CD14-positive monocyte (primary cell): ENCODE results near the gene TCF4. TPM values are rescaled to one million over a fixed set of nuclear protein-coding genes. Genes with fewer than 3 reads are reported as not detected.

Experiments used
- DNase-seq, 3 donors: peaks; one replicate each; pipeline ENCODE4 v3.0.0-alpha.2; 2011 to 2022
- H2AFZ ChIP-seq: 2 replicates; pipeline ENCODE4 v1.6.0; 2012; ENCODE audit warnings: mild to moderate bottlenecking, low read depth, low read length, inconsistent platforms; ENCODE audit not compliant: insufficient read depth, poor library complexity, severe bottlenecking
- H3K27ac ChIP-seq, 2 donors: 1 replicate in 1 of 2; 2 replicates in 1 of 2; pipeline ENCODE4 v1.5.1; 2012 to 2013; ENCODE audit warnings: low read length in 2 of 2, control low read depth in 1 of 2, inconsistent platforms in 1 of 2, low read depth in 1 of 2, mild to moderate bottlenecking in 1 of 2
- H3K27me3 ChIP-seq, 2 donors: one replicate each; pipeline versions ENCODE4 v1.6.0 to v1.6.1; 2011 to 2013; ENCODE audit warnings: low read length in 2 of 2; ENCODE audit not compliant: control insufficient read depth in 2 of 2, insufficient read depth in 2 of 2
- H3K36me3 ChIP-seq, 2 donors: replicated peaks in 1 of 2; 1 replicate in 1 of 2; 2 replicates in 1 of 2; pipeline versions ENCODE4 v1.5.1 to v1.6.1; 2012 to 2013; ENCODE audit warnings: low read length in 2 of 2, control low read depth in 1 of 2, inconsistent platforms in 1 of 2, mild to moderate bottlenecking in 1 of 2; ENCODE audit not compliant: insufficient read depth in 2 of 2, control insufficient read depth in 1 of 2
- H3K4me1 ChIP-seq, 2 donors: 1 replicate in 1 of 2; 2 replicates in 1 of 2; pipeline versions ENCODE4 v1.5.1 to v1.6.1; 2012 to 2013; ENCODE audit warnings: low read length in 2 of 2, control low read depth in 1 of 2, inconsistent platforms in 1 of 2, mild to moderate bottlenecking in 1 of 2, moderate library complexity in 1 of 2; ENCODE audit not compliant: insufficient read depth in 2 of 2, control insufficient read depth in 1 of 2
- H3K4me2 ChIP-seq: replicated peaks from 2 replicates; pipeline ENCODE3; 2012; ENCODE audit warnings: low read length, moderate library complexity, mild to moderate bottlenecking; ENCODE audit not compliant: poor library complexity, severe bottlenecking; ENCODE audit errors: extremely low read depth
- H3K4me3 ChIP-seq, 3 experiments: fragments of 200-600 bp in 1 of 3; sonication (generic) in 1 of 3; replicated peaks in 1 of 3; 1 replicate in 2 of 3; 2 replicates in 1 of 3; pipeline ENCODE4 v1.5.1; 2011 to 2013; ENCODE audit warnings: low read length in 3 of 3, mild to moderate bottlenecking in 3 of 3, control low read depth in 2 of 3, low read depth in 2 of 3, inconsistent platforms in 1 of 3, moderate library complexity in 1 of 3
- H3K79me2 ChIP-seq: 2 replicates; pipeline ENCODE4 v1.6.0; 2012; ENCODE audit warnings: mild to moderate bottlenecking, control low read depth, inconsistent platforms, low read length, moderate library complexity; ENCODE audit not compliant: insufficient read depth
- H3K9ac ChIP-seq: 2 replicates; pipeline ENCODE4 v1.6.0; 2017; ENCODE audit warnings: low read length, mild to moderate bottlenecking; ENCODE audit not compliant: insufficient read depth, poor library complexity, severe bottlenecking
- H3K9me3 ChIP-seq, 2 donors: replicated peaks in 1 of 2; 1 replicate in 1 of 2; 2 replicates in 1 of 2; pipeline versions ENCODE4 v1.5.1 to v1.6.1; 2012 to 2013; ENCODE audit warnings: low read length in 2 of 2, control low read depth in 1 of 2; ENCODE audit not compliant: control insufficient read depth in 1 of 2, insufficient read depth in 1 of 2
- H4K20me1 ChIP-seq: 2 replicates; pipeline ENCODE4 v1.6.0; 2012; ENCODE audit warnings: mild to moderate bottlenecking, low read length, control low read depth, moderate library complexity; ENCODE audit not compliant: insufficient read depth
- H3K27ac Mint-ChIP-seq, 7 donors: one replicate each; pipeline ENCODE4 v1.8.0; 2020; ENCODE audit warnings: mild to moderate bottlenecking in 7 of 7, mixed read lengths in 7 of 7, moderate library complexity in 6 of 7, inconsistent platforms in 2 of 7
- H3K27me3 Mint-ChIP-seq, 3 donors: one replicate each; pipeline ENCODE4 v1.8.0; 2021 to 2022; ENCODE audit warnings: low read depth in 3 of 3, mild to moderate bottlenecking in 3 of 3, mixed read lengths in 3 of 3, moderate library complexity in 3 of 3, inconsistent platforms in 1 of 3
- H3K36me3 Mint-ChIP-seq, 2 donors: one replicate each; pipeline ENCODE4 v1.8.0; 2020; ENCODE audit warnings: mixed read lengths in 2 of 2, inconsistent platforms in 1 of 2, mild to moderate bottlenecking in 1 of 2
- H3K4me1 Mint-ChIP-seq: one replicate; pipeline ENCODE4 v1.8.0; 2020; ENCODE audit warnings: mild to moderate bottlenecking, mixed read lengths
- H3K4me3 Mint-ChIP-seq, 2 donors: one replicate each; pipeline ENCODE4 v1.8.0; 2020; ENCODE audit warnings: mild to moderate bottlenecking in 2 of 2, mixed read lengths in 2 of 2, moderate library complexity in 1 of 2
- H3K9me3 Mint-ChIP-seq, 7 donors: one replicate each; pipeline ENCODE4 v1.8.0; 2020 to 2022; ENCODE audit warnings: mixed read lengths in 7 of 7, mild to moderate bottlenecking in 6 of 7, moderate library complexity in 6 of 7, inconsistent platforms in 2 of 7
- CTCF ChIP-seq: fragments of 200-600 bp; IDR thresholded peaks from one replicate; pipeline ENCODE4 v1.8.0; 2022; ENCODE audit warnings: antibody characterized with exemption, mild to moderate bottlenecking
- WGBS: methylation state at CpG from one replicate; pipeline ENCODE4 v1.1.5; 2013; ENCODE audit warnings: missing lambda C conversion rate; ENCODE audit not compliant: insufficient coverage; 5-methylcytosine and 5-hydroxymethylcytosine counted together
- intact Hi-C, 2 donors: fragments of 100-400 bp; cut with micrococcal nuclease; formaldehyde crosslinking; loops; one replicate each; pipeline versions ENCODE4 v1.15.0 to v1.15.1; 2023
- polyA plus RNA-seq, 3 donors: library from polyadenylated mRNA; depleted of rRNA in 1 of 3; unstranded in 2 of 3; stranded (reverse) in 1 of 3; fragments of 300-500 nt in 2 of 3; fragments of >200 nt in 1 of 3; fragmentation: Illumina TruSeq in 2 of 3; gene quantifications; 1 replicate in 2 of 3; 2 replicates in 1 of 3; pipeline ENCODE4 v1.2.3, GENCODE V29; 2012 to 2021

Gene TCF4
- polyA plus RNA-seq, 3 donors: 5.9 to 12.9 (median 10.7) TPM

GRCh38 chr18:55449412-55450140 lies 138.4 kb downstream of the TCF4 start:
- Histone ChIP-seq H3K4me2 (no peak overlapping the region), H3K79me2 (no peaks in the 10 kb centered on the region), H4K20me1 (no peaks in the 10 kb centered on the region), H2AFZ (no peak overlapping the region), H3K27me3 (no peaks in the 10 kb centered on the region), H3K9ac (no peak overlapping the region), H3K4me3 (no peak overlapping the region), H3K36me3 (no peaks in the 10 kb centered on the region), H3K9me3 (no peaks in the 10 kb centered on the region), H3K4me1 (no peaks in the 10 kb centered on the region), H3K27ac (no peak overlapping the region)
- Mint-ChIP-seq H3K27me3 (no peaks in the 10 kb centered on the region), H3K36me3 (no peaks in the 10 kb centered on the region), H3K9me3 (peaks cover 0 to 13% (median 2%) of the 10 kb centered on the region in 7 donors), H3K4me1 (no peaks in the 10 kb centered on the region), H3K27ac (no peak overlapping the region), H3K4me3 (no peak overlapping the region)
- intact Hi-C loops: no loop called here
- no peak for DNase-seq
- no peak for TF ChIP-seq CTCF
- WGBS: 86% methylated on average over 4 of the region's 8 CpGs

GRCh38 chr18:55448420-55448819 lies 139.6 kb downstream of the TCF4 start:
- Mint-ChIP-seq H3K4me3 (no peak overlapping the region), H3K27me3 (no peaks in the 10 kb centered on the region), H3K9me3 (peaks cover 0 to 12% (median 2%) of the 10 kb centered on the region in 7 donors), H3K4me1 (no peaks in the 10 kb centered on the region), H3K27ac (no peak overlapping the region), H3K36me3 (no peaks in the 10 kb centered on the region)
- intact Hi-C loops: no loop called here
- WGBS: 96% methylated on average over 3 of the region's 4 CpGs
- H2AFZ ChIP-seq: no peak overlapping the region
- no peak overlapping the region for H3K27ac ChIP-seq
- H3K36me3 ChIP-seq: no peaks in the 10 kb centered on the region
- no peaks in the 10 kb centered on the region for H3K27me3 ChIP-seq
- no peak for TF ChIP-seq CTCF
- H3K9me3 ChIP-seq: no peaks in the 10 kb centered on the region
- H3K4me2 ChIP-seq: no peak overlapping the region
- no peak overlapping the region for H3K4me3 ChIP-seq
- H3K79me2 ChIP-seq: no peaks in the 10 kb centered on the region
- no peaks in the 10 kb centered on the region for H4K20me1 ChIP-seq
- H3K4me1 ChIP-seq: no peaks in the 10 kb centered on the region
- no peak for DNase-seq
- no peak overlapping the region for H3K9ac ChIP-seq
